AG04449 (cell line): ENCODE measurements around the gene HLA-DRB1.

Experiments used
- CTCF ChIA-PET: fragments of 350-600 bp; formaldehyde crosslinking; extraction: SDS; loops from one replicate; lab custom pipeline; 2021; ENCODE audit warnings: antibody characterized with exemption; lab: Yijun Ruan, JAX
- POLR2A ChIA-PET: fragments of 400-600, 350-600 bp; formaldehyde crosslinking; extraction: SDS; loops from one replicate; lab custom pipeline; 2020; ENCODE audit warnings: antibody characterized with exemption, inconsistent platforms; lab: Yijun Ruan, JAX
- DNase-seq: peaks from one replicate; pipeline ENCODE4 v3.0.0-alpha.2; 2010; ENCODE audit warnings: low read depth, low spot score
- H3K4me3 ChIP-seq: 2 replicates; pipeline ENCODE4 v1.5.1; 2011; ENCODE audit warnings: low read depth, mild to moderate bottlenecking, control low read depth, low read length
- TF ChIP-seq, protein P1 (sequence below): IDR thresholded peaks from one replicate; pipeline ENCODE4 v1.5.1; 2011; ENCODE audit warnings: mild to moderate bottlenecking, moderate library complexity, low read length, control low read depth, inconsistent platforms; ENCODE audit not compliant: insufficient read depth; ENCODE audit errors: missing control alignments

The HLA-DRB1 gene

DNA sequence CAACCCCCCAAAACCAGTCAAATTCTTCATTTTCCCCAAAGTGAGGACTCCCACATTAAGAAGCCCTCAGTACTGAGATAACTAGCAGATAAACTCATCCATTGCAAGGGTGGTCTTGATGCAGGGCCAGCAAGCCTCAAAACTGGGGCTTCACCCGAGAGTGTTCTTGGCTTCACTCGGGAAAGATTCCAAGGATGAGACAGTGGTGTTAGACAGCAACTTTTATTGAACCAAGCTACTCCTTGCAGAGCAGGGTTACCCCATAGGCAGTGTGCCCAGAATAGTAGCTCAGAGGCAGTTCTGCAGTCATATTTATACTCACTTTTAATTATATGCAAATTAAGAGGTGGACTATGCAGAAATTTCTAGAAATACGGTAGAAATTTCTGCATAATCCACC, 31.7 kb upstream of the HLA-DRB1 start:
- TF ChIP-seq, protein P1, sequence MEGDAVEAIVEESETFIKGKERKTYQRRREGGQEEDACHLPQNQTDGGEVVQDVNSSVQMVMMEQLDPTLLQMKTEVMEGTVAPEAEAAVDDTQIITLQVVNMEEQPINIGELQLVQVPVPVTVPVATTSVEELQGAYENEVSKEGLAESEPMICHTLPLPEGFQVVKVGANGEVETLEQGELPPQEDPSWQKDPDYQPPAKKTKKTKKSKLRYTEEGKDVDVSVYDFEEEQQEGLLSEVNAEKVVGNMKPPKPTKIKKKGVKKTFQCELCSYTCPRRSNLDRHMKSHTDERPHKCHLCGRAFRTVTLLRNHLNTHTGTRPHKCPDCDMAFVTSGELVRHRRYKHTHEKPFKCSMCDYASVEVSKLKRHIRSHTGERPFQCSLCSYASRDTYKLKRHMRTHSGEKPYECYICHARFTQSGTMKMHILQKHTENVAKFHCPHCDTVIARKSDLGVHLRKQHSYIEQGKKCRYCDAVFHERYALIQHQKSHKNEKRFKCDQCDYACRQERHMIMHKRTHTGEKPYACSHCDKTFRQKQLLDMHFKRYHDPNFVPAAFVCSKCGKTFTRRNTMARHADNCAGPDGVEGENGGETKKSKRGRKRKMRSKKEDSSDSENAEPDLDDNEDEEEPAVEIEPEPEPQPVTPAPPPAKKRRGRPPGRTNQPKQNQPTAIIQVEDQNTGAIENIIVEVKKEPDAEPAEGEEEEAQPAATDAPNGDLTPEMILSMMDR = no peak
- H3K4me3 ChIP-seq = no peak overlapping the region
- POLR2A ChIA-PET = no interaction called here
- CTCF ChIA-PET = no interaction called here
- no peak for DNase-seq

DNA sequence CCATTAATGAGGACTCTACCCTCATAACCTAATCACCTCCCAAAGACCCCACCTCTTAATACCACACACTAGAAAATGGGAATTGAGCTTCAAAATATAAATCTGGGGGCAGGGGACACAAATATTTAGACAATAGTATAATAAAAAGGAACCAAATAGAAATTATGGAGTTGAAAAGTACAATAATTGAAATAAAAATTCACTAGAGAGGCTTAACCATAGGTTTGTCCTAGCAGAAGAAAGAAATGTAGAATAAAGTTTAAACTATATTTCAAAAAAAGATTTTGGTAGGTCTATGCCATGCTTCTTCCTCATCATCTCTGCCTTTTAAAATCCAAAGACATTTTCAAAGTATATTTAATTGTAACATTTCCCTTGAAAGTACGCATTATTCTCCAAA, 28.1 kb upstream of the HLA-DRB1 start:
- TF ChIP-seq, protein P1 = no peak
- DNase-seq = no peak
- no peak overlapping the region for H3K4me3 ChIP-seq
- POLR2A ChIA-PET = no interaction called here
- CTCF ChIA-PET = no interaction called here

DNA sequence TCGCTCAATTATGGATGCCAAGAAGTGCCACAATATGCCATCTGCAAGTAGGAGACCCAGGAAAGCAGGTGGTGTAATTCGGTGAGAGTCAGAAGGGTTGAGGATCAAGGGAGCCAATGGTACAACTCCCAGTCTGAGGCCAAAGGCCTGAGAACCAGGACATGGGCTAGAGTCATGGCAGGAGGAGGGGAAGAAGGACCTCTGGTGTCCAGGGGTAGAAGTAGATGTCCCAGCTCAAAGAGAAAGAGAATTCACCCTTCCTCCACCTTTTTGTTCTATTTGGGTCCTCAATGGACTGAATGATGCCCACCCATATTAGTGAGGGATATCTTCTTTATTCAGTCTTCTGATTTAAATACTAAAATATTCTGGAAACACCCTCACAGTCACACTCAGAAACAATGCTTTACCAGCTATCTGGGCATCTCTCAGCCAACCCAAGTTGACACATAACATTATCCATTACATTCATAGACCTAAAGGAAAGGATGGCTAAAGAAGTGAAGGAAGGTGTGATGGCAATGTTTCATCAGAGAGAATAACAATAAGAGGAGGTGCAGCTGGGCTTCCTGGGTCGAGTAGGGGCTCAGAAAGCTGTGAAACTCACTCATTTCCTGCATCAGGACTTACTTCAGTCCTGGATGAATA, 26.4 kb upstream of the HLA-DRB1 start:
- H3K4me3 ChIP-seq = no peak overlapping the region
- ChIA-PET POLR2A (no interaction called here), CTCF (no interaction called here)
- DNase-seq = no peak
- TF ChIP-seq, protein P1 = no peak

DNA sequence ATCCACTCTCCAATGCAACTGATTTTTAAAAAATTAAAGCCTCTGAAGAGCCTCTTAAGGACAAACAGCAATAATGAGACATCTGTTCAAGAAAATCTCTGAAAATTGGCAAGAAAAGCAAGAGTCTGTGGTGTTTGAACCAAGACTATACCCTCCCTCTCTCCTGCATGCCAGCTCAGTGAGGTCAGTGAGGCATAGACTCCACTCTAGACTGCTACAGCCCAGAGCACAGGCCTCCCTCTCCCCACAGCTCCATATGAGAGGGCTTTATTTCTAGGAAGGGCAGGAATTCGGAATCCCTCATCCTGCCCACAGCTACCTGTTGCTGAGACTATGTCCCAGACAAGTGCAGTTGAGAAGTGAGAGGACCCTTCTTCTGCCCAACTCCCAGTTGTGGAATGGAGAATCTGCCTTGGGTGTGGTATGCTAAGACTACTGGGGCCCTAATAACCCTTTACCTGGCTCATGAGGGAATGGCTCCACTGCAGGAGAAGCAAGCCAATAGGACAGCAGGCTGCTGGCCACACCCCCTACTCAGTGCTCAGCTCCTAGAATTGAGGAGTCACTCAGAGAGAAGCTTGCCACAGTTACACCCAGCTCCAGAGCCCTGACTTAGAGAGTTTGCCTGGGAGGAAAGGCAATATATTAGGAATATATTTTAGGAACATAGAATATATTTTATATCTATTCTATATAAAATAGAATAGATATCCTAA, 24.9 kb upstream of the HLA-DRB1 start:
- TF ChIP-seq, protein P1 = no peak
- CTCF ChIA-PET = no interaction called here
- no peak for DNase-seq
- no peak overlapping the region for H3K4me3 ChIP-seq
- POLR2A ChIA-PET = no interaction called here

DNA sequence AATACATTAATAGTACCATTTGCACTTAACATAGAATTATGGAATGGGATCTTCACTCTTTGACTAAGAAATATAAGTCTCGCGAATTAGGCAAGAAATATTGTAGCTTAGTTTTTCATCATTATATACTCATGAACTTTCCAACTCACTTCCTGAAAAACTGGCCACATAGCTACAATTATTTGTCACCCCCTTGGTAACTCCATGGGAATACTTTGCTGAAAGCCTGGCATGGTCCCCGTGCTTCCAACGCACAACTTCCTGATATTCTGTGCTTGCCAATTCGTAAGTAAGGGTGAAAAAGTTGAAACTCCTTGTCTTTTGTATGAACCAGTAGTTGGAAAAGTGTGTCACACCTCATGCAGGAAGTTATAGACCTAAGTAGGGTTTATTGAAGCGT, 23.8 kb upstream of the HLA-DRB1 start:
- DNase-seq = no peak
- H3K4me3 ChIP-seq = no peak overlapping the region
- TF ChIP-seq, protein P1 = no peak
- POLR2A ChIA-PET = no interaction called here
- CTCF ChIA-PET = no interaction called here

DNA sequence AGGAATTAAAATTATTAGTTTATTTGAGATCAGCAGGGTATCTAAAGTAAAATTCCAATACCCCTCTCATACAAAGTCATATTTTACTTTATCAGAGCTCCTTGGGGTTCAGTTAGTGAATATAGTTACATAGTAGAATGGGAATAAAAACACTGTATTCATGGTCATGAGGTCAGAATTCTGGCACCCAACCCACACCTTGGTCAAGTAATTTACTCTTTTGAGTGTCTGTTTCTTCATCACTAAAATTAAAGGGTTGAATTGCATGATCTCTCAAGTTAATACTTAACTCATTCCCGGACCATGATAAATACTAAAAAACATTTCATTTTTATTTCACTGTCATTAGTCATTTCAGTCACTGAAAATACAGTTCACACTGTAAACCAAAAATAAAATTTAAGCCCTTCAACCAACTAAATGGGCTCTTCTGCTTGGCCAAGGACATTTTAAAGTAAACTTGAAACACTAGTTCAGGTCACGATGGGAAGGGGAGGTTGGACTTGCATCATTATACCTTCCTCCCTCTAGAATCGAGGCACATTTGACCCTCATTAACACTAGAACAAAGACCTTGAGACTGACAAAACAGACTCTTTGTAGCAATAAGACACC, 21.1 kb upstream of the HLA-DRB1 start:
- no peak for DNase-seq
- TF ChIP-seq, protein P1 = no peak
- ChIA-PET CTCF (no interaction called here), POLR2A (no interaction called here)
- no peak overlapping the region for H3K4me3 ChIP-seq
